GM21515 (cell line): ENCODE results near the gene MAD1L1.
A peak's percentile ranks its signal among the peaks of the same experiment; 100 is the strongest.

Source experiments
- ATAC-seq: cut with Tn5 transposase; IDR thresholded peaks from one replicate; pipeline ENCODE4 v1.9.1; 2021; ENCODE audit not compliant: unreplicated experiment

The MAD1L1 gene

DNA sequence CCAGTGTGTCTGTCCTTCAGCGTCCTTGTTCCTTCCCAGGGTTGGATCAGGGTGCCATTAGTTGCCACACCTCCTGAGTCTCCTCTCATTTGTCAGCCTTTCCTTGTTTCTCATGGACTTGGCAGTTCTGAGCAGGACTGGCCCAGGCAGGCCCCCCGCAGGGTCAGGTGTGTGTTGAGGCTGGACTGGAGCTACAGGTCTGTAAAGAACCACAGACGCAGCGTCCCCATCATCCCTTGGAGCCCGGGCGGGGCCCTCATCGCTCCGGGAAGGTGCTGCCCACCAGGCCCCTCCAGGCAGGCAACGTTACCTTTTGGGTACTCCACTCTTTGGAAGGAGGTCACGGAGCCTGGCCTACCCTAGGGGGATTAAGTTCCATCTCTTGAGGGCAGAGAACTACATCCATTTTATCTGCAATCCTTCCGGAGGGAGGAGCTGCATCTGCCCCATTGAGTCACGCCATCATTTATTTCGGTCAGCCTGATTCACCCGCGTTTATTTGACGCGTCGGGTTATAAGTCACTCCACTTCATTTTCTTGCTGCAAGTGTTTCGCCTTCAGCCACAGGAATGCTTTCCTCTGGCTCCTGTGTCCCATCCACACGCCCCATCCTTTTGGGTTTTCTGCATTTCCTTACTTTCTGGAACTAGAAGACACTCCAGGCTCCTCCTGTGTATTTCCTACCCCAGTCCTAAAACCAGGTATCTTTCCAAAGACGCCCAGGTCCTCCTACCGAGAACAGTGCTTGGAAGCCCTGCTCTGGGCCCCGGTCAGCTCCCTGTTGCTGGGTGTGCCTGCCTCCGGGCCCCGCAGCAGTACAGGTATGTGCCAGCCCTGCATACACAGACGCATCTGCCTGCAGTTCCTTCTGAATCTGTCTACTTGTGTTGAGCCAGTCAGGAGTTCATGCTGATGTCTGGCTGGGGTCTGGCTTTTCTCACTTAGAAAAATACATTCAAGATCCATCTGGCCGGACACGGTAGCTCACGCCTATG is 141.9 kb downstream of the MAD1L1 start:
- ATAC-seq = no peak

DNA sequence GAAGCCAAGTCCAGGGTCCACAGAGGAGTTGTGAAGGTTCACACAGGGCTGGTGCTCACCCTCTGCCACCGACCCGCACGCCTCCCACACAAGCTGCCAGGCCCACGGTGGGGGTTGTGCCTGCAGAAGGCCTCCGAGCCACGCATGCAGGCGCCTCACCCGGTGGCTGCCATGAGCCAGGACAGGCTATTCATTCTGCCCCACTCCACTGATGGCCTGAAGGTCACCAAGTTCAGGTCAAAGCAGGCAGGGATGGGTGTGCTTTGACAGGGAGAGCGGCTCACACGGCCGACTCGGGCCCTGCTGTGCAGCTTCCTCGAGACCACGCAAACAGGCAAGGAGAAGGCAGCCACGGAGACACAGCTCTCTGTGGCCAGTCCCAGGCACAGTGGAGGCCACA is 143.9 kb downstream of the MAD1L1 start:
- ATAC-seq = no peak

DNA sequence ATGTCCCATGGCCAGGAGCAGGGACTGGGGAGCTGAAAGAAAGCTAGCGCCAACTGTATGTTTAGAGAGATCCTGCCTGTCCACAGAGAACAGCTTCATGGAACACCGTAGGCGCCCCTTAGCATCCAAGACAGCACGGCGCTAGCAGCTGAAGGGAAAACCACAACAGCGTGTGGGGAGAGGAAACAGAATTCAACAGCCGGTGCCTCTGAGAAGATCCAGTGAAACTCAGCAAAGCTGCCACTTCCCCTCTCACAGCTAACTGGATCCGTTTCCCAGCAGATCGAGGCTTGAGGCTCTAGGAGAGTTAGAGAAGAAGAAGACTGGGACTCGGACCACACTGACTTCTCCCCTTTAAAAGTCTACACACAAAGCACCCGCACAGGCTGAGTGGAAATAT is 145.0 kb downstream of the MAD1L1 start:
- ATAC-seq = no peak

DNA sequence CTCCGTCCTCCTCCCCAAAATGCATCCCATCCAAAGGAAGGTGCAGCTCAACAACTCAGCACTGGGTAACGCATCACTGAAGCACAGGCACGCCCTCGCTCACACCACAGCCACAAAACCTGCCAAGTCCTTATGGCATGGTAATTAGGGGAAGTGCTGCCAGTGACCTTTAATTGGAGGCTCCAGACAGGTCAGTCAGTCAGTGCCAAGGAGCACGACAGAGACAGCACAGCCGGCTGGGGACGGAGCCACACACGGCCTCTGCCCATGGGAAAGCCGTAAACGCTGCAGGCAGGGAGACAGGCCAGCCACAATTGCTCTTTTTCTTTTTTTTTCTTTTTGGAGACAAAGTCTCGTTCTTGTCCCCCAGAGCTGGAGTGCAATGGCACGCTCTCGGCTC is 146.5 kb downstream of the MAD1L1 start:
- no peak for ATAC-seq

DNA sequence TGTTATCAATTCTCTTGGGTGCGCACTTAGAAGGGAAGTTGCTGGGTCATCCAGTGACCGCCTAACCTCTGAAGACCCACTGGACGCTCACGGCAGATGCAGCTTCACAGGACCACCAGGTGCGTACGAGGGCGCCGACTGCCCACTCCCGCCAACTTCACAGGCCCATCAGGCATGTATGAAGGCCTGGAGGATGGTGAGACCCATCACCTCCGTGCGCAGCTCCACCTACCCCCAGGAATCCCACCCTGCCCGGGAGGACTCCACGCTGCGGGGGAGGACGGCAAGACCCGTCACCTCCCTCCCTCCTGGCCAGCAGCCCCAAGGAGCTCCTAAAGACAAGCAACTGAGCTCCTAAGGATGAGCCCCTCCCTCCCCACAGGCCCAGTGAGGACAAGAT is 146.9 kb downstream of the MAD1L1 start:
- no peak for ATAC-seq

DNA sequence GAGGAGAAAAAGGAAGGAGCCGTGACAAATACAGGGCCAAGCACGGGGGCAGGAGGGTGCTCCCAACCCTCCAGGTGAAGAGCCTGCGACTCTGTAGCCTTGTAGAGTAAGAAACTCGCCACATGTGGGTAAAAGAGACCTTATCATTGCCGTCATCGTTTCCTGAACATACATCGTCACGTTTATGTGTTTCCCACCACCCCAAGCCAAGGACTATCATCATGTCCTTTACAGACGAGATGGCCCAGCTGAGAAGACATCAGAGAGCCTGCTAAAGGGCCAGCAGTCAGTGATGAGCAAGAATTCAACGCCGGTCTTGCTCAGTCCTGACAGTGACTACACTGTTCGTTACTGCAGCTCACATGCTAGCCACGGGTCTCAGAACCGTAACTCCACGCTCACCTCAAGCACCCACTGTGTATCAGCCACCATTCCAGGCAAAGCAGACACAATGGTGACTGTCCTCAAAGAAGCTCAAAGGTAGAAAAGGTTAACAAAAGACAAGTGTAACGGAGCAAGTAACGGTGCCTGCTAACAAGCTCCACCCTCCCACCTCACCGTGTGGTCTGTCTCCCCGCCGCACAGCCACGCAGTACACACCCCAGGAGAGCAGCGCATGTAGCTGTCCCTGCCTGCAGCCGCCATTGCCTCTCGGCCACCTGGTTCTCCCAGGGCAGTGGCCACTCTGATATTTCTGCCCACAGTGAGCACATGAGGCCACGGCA is 147.8 kb downstream of the MAD1L1 start:
- ATAC-seq = no peak

DNA sequence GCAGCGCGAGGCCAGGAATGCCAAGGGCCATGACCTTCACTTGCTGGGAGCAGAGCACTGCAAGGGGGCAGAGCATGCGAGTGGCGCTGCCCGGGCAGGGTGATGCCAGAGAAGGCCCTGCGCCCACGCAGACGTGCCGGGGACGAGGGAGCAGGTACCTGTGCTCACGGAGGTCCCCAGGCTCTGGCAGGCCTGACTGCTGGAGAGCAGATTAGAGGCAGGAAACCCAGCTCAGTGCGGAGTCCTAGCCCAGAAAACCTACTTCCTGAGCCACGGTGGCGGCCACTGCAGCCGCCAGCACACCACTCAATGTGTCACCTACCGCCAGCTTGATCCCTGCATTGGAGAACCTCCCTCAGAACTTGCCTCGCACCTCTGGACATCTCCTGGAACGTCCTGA is 148.4 kb downstream of the MAD1L1 start:
- ATAC-seq = no peak

DNA sequence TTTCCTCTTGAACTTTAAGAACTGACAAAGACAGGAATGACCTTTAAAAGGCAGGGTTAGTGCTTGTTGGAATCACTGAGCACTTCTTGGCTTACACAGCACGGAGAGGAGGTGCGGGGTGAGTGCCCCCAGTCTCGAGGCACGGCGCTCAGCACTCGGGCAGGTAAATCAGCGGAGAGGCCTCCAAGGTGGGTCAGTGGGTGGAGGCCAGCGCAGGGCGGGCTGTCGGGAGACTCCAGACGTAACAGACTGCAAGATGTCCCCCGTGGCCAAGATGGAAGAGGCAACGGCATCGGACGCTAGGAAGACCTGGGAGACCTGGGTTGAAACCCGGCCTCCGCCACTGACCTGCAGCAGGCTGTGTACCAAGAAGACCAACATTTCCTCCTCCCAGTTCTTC is 149.4 kb downstream of the MAD1L1 start:
- no peak for ATAC-seq

DNA sequence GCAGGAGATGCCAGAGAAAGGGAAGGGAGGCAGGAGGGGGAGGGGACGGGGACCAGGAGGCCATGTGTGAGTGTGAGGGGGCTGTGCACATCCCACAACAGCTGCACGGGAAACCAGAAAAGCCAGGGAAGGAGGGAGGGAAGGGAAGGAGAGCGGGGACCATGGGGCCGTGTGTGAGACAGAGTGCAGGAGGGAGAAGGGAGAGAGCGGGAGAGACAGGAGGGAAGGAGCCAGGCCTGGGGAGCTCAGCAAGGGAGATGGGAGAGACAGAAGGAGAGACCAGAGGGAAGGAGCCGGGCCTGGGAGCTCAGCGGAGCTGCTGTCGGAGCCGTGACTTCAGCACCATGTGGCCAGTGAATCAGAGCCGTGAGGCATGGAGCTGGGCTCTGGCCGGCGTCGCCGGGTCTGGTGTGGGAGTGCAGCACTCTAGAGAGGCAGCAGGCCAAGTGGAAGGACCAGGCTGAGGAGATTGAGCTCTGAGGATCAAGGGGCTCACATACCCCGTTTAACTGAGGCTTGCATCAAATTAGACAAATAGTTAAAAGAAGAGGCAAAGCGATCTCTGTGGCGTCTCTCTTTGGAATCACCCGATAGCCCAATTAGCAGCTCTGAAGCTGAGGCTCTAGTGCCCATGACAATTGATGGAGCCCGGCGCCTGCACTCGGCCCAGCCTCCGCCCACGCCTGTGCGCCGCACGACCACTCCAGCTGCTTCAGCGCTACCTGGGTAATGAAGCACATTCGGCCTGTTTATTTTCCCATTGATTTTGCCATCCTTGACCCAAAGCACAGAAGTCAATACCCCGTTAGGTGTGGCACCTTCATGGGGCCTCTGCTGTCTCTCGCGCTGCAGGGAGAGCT is 150.4 kb downstream of the MAD1L1 start:
- no peak for ATAC-seq

DNA sequence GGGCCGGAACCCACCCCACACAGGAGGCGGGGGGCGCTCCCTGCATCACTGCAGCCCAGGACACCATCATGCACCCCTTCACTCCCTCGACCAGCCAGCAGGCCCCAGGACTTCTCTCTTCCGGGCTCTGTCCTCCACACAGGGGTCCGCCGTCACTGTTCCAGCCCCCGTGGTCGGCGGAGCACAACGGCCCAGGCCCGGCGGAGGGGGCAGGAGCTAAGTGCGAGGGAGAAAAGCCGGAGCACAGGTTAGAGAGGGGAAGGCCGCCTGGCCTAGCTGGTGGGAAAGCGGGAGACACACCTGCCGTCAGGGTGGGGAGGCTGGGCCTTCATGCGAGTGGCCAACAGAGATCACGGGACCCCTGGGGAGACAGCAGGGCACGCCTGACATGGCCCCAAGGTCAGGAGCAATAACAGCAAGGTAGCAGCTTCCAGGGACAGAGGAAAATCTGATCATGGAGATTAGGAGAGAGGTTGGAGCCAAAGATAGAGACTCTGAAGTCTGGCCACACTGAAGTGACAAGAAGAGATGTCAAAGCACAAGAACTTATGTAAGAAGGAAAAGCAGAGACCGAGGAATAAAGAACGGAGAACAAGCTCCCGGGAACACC is 151.1 kb downstream of the MAD1L1 start:
- ATAC-seq = no peak

DNA sequence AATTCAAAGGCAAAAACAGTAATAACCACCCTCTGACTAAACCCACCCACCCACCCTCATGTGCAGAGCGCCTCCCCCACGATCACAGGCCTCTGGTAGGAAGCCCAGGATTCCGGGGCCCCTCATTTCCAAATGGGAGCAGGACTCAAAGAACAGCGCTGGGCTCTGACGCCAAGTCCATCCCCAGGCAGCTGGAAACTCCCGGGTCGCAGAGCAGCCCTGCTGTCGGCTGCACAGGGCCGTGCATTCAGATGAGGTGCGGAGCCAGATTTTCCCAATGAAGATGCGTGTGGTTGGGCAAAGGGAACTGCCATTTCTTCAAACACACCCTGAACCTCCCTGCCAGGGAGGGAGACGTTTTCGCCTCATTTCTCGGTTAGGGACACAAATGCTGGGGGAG is 152.3 kb downstream of the MAD1L1 start:
- ATAC-seq = no peak

DNA sequence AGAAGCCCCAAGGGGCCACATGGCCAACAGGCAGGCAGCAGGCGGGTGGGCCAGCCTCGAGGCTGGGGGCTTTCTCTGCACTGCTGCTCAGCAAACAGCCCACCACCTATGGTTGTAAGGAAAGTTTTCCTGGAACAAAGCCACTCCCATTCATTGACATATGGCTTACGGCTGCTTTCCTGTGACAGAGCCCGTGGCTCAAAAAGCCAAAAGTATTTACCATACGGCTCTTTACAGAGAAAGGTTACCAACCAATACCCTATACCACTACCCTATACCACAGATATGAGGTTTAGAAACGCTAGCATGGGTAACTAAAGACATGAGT is 152.7 kb downstream of the MAD1L1 start:
- ATAC-seq = no peak

DNA sequence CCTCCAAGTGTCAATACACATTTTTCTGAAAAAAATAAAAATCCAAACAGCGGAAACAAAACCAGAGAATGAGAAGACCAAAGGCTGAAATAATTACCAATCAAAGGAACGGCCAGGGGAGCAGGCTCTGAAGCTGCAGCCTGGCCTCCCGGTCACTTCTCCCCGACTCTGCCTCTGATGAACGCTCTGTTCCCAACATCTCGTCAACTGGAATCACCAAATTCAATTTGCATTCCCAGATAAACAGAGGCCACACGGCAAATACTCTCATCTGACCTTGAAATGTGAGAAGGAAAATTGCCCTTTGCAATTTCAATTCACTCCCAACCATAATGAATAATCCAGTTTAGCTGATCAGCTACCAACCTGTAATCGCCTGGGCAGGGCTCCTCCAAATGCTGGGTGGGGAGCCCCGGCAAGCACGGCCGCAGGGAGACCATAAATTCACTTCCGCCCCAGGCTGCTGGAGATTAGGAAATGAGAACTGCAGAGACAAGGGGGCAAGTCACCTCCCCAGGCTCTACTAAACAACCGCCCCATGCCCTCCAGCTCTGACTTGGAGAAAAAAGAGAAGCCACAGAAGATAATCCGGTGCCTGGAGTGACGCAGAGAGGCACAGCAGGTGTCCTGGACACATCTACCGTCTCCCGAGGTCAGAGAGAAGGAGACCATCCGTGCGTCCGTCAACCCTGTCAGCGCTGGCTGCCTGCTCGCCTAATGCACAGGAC is 153.2 kb downstream of the MAD1L1 start:
- ATAC-seq = no peak

DNA sequence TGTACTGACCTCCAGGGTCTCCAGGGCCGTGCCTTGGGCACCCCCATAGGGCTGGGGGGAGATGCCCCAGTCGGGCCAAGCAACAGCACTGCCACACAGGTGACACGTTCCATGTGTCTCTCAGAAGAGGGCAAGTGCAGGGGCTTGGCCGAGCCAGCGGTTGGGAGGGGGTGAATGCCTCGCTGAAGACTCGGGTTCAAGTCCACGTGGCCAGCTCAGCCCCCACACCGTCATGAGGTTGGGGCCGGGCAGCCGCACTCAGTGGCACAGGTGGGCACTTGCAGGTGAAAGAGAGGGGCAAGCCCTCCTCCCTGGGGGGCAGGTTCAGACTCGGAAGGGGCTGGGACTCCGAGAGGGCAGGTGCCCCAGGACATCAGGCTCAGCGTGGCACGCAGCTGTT is 153.8 kb downstream of the MAD1L1 start:
- no peak for ATAC-seq

DNA sequence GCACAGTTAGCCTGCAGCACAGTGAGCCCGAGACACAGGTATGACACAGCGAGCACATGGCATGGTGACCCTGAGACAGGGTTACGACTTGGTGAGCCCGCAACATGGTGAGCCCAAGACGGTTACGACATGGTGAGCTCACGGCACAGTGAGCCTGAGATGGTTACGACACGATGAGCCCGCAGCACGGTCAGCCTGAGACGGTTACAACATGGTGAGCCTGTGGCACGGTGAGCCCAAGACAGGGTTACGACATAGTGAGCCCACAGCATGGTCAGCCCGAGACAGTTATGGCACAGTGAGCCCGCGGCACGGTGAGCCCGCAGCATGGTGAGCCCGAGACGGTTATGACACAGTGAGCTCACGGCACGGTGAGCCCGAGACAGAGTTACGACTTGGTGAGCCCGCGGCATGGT is 156.1 kb downstream of the MAD1L1 start:
- no peak for ATAC-seq

DNA sequence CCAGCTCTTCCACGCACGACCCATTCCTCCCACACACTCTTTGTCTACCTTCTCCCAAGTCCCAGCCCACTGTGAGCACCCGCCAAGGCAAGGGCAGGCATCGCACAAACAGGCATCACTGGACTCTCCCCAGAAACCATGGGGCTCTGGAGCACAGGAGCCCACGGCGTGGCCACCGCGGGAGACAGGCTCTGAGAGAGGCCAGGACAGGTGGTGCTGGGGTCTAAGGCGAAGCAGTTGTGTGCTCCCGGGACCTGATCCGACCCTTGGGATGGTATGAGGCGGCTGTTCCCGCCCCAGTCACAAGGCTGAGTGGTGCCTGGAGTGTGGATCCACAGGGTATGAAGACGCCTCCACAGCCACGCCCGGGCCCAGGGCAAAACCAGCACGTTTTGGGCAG is 156.9 kb downstream of the MAD1L1 start:
- ATAC-seq = no peak

DNA sequence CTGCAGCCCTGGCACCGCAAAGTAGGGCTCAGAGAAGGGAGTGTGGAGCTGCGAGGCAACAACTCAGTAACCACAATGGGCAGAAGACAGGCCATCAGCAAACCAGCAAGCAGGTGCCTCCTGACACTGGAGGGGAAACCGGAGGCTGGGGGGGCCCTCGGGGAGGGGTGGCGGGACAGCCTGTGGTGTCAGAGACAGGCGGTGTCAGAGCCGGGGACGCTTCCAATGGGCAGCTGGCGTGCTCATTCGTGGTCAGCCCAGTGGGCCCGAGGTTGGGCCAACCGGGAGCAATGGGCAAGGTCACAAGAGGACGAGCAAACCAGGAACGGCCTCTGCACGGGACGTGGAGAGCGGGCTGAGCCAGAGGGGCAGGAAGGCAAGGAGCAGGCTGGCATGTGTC is 158.1 kb downstream of the MAD1L1 start:
- ATAC-seq = no peak

DNA sequence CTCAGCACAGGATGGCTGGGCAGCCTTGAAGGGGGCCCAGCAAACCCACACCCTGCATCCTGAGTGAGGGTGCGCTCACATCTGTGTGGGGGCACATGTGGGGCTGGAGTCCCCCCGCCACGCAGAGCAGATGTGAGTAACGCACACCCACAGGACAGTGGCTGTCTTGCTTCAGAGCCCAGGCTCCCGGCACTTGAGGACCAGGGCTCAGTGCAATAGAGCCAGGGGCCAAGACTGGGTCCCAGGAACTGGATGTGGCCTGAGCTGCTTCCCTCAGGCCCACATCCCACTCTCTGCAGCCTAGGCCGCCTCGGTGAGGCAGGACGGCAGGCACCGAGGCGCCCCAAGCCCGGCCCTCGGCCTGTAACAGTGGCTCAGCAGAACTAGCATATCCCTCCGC is 159.9 kb downstream of the MAD1L1 start:
- no peak for ATAC-seq

DNA sequence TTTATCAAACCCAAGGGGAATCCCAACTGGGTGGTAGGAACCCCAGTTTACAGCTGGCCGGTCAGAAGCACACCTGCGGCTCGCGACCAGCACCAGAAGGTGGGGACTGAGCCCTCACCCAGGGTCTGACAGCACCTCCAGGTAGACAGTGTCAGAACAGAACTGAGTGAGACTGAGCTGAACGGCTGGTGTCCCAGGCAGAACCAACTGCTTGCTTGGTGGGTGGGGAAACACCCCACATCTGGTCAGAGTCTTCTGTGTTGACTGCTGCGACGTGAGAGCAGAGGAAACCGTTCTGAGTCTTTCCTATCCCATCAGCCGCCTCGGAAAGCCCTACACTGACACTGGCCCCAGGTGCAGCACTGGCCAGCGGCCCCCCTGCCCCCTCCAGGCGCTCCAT is 160.7 kb downstream of the MAD1L1 start:
- ATAC-seq = peak; percentile 70

DNA sequence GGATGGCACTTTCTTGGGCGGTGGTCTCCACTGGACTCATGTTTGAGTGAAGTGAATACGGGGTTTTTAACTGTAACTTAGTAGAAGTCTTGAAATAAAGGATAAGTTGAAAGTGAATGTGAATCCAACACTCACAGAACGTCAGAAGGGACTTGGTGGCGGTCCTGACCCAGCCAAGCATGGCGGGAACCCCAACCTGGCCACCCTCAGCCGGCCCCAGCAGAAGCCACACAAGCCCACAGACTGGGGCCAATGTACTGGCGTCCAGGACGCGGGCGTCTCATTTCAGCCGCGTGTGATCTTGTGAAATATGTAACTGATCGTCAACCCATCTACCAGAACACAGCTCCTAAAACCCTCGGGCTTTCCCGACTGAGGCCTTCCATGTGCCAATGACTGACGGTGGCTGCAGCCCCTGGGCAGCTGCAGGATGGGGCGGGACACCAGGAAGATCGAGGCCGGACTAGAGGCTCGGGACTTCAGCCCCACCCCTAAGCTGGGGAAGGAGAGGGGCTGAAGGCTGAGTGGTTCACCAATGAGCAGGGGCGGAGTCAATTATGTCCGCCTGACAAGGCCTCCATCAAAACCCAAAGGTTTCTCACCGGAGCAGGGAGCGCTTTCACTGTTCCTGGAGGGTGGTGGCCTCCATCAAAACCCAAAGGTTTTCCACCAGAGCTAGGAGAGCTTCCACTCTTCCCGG is 161.5 kb downstream of the MAD1L1 start:
- ATAC-seq = no peak
